Measurements from ENCODE around the gene GSC. TPM values are rescaled to one million over a fixed set of nuclear protein-coding genes. Genes with fewer than 3 reads are reported as not detected.
"Not testable (repeated sequence)": the region's sequence is repeated elsewhere in the genome, so short reads cannot be mapped to it uniquely, and the experiment has no call there.

The GSC gene
- 1 to 10 TPM in 3 of 10 donors, under 1 TPM in 7; 0.35 to 1.5 (median 0.77) TPM for polyA plus RNA-seq (ENCODE audit: insufficient read length in 10 of 10)
- long read RNA-seq, donor 1, partial matches to known transcripts: 0 of 2 reads
- long read RNA-seq, donor 1, other reads (novel, unspliced or antisense): 0 of 2 reads
- long read RNA-seq, donor 2, partial matches to known transcripts: 0 of 3 reads
- long read RNA-seq, donor 2, other reads (novel, unspliced or antisense): 0 of 3 reads
- long read RNA-seq, donor 3: 0 reads
- long read RNA-seq, donor 4: 0 reads
- long read RNA-seq, donor 5: 0 reads
- long read RNA-seq, donor 6, partial matches to known transcripts: 0 of 1 reads
- long read RNA-seq, donor 6, other reads (novel, unspliced or antisense): 0 of 1 reads
- long read RNA-seq, donor 7, partial matches to known transcripts: 0 of 1 reads
- long read RNA-seq, donor 7, other reads (novel, unspliced or antisense): 0 of 1 reads
- long read RNA-seq, donor 8: 0 reads
- long read RNA-seq, donor 9: 0 reads

DNA sequence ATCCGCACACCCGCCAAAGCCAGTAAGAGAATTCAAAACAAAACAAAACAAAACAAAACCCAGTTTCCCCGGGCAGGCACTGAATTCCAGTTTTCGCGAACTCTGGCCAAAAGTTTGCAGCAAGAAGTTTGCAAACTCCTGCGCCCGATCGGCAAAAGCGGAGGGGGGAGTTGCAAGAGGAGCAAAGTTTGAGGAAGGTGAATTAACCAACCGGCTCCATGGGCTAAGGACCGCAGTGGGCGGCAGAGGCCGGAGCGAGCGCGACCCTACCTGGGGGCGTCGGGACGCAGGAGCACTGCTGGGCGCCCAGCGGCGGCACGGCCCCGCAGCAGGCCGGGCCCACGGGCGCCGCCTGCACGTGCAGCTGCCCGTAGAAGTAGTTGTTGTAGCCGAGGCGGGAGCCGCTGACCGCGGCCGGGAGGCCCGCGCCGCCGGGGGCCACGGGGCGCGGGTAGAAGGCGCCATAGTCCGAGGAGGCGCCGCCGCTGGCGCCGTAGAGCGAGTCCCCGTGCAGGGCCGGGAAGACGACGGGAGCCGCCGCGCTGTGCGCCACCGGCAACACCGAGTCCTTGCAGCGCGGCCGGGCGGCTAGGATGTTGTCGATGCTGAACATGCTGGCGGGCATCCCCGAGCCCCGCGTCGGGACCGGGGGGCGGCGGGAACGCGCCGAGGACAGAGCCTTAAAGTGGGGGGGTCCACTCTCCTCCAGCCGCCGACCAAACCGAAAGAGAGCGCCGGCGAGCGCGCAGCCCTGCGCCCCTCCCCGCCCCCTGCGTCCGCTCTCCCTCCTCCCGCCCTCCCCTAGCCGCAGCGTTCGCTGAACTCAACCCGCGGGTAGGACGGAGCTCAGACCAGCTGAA lies at the start of gene GSC:
GSC (minus strand) TSS at position 723 of the 860 bp plus-strand sequence; CDS start at position 625, 98 bp downstream.
- peak; percentile 43 to 91 (median 76) for DNase-seq

DNA sequence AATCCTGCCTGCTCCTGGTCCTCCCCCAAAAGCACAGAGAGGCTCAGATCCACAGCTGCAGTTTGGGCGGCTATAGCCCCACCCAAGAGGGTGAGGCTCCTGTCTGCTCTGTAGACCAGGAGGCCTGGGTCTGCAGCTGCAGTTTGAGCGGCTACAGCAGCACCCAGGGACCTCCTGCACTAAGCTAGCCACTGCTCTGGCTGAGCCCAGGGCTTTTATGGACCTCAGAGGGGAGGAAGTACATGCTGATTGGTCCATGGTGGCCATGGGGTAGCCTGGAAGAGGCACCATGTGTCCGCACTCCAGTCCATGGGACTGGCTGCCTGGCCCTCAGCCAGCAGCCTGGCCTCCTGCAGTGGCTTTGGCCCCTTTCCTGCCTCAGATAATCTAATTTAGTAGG lies 49.6 kb upstream of the GSC start:
- DNase-seq: no peak

DNA sequence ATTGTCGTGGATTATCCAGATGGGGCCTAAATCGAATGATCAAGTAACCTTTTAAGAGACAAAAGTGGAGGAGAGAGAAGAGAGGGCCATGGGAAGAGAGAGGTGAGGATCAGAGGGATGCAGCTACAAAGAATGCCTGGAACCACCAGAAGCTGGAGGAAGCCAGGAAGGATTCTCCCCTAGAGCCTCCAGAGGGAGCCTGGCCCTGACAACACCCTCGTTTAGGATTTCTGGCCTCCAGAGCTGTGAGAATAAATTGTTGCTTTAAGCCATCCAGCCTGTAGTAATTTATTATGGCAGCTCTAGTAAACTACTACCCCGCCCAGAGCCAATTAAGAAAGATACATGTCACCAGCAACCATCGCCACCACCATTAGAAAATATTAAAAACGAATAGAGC lies 46.2 kb upstream of the GSC start:
- DNase-seq: peak in 1 of 3 donors; percentile 22

DNA sequence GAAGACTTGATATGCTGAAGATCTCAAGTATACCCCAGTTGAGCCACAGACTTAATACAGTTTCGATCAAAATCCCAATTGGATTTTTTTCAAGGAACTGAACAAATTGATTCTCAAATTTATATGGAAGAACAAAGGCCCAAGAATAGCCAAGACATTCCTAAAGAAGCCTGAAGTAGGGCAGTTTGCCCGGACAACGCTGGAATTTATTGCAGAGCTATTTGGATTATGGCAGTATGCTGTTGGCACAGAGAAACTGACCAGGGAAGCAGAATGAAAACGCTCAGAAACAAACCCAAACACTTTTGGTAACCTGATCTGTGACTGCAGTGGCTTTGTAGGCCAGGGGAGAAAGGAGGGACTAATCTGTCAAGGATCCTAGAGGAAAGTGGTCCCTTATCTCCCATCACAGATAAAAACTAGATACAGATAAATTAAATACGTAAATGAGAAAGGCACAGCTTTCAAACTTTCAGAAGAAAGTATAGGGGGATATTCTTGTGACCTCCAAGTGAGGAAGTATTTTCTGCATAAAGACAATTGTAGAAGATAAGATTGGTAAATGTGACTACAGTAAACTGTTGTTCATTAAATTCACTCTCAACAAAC lies 35.9 kb upstream of the GSC start:
- DNase-seq: peak; percentile 22 to 82 (median 73)

DNA sequence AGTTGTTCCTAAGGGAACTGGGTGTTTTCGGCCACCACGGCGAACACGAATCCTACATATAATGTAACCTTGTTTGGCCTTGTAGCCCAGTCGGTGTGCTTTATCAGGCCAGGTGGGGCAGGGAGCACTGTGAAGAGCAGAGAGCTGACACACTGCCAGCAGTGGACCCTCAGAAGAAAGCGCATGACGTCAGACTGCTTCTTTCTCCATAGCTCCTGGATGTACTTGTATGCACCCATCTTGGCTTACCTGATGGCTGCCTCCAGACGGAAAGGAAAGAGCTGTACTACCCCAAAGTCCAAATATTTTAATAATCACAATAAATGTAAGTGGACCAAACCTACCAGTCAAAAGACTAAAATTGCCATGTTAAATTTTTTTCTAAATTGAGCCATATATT lies 31.3 kb upstream of the GSC start:
- DNase-seq: no peak

DNA sequence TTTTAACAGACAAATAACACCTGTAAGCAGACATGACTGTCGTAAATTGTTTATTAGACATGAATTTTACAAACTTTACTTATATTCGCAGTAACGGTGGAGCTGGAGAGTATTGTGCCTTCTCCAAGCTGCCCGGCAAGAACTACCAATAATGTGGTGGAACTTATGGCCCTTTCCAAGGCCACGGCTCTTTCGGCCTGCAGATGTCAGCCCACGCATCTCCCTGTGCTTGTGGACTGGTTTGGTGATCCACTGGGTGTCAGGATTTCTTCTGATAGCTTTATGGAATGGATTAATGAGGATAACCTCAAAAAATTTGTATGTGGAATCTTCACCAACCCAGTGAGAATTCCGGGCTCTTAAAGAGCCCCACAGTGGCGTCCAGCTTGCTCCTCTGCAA lies 30.9 kb upstream of the GSC start:
- not testable (repeated sequence) for DNase-seq

DNA sequence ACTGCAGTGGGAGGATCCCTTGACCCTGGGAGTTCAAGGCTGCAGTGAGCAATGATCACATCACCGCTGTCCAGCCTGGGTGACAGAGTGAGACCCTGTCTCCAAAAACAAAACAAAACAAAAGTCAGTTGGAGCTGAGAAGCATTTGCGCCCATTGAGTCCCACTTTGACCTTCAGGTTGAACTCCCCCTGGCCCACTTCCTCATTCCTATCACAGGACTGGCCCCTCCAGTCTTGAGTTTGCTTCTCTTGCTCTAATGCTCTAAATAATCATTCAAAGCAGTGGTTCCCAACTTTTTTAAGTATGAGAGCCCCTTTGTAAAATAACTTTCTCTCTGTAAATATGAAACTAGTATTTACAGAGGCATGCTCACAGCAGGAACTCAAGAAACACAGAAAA lies 28.0 kb upstream of the GSC start:
- no peak for DNase-seq

DNA sequence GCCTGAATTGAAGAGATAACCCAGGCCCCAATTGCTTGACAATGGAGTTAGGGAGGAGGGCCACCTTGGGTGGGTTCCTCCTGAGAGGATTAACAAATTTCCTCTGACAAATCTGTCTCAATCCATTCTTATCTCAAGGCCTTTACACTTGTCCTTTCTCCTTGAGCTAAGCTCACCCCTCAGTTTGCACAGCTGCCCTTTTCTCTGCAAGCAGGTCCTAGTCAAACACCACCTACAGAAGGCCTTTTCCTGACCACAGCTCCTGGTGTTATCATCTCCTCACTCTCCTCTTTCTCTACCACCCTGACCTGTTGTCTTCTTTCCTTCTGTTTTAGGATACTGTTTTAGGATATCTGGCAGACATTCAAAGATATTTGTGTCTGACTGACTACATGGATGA lies 26.4 kb upstream of the GSC start:
- no peak for DNase-seq

DNA sequence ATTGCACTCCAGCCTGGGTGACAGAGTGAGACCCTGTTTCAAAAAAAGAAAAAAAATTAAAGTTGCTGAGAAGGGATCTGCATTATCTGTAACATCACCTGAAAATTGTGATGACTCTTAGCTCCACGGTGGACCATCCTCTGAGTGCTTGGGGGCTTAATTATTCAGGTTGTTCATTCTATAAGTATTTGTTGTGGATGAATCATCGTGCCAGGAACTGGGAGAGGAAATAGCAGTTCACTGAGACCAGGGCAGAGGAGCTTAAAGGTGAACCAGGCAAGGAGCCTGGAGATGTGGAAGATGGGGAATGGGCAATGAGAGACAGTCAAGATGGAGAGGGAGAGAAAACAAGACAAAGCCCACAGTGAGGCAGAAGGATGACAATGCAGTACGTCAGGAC lies 25.5 kb upstream of the GSC start:
- no peak for DNase-seq

DNA sequence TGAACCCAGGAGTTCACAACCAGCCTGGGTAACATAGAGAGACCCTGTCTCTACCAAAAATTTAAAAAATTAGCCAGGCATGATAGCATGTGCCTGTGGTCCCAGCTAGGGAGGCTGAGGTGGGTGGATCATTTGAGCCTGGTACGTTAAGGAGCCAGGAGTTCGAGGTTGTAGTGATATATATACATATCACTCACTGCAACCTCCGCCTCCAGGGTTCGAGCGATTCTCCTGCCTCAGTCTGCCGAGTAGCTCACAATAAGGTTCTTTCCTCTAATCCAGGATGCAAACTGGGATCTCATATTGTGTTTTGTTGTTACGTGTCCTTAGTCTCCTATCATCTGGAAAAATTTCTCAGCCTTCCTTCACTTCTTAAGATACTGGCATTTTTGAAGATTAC lies 24.0 kb upstream of the GSC start:
- DNase-seq: no peak

DNA sequence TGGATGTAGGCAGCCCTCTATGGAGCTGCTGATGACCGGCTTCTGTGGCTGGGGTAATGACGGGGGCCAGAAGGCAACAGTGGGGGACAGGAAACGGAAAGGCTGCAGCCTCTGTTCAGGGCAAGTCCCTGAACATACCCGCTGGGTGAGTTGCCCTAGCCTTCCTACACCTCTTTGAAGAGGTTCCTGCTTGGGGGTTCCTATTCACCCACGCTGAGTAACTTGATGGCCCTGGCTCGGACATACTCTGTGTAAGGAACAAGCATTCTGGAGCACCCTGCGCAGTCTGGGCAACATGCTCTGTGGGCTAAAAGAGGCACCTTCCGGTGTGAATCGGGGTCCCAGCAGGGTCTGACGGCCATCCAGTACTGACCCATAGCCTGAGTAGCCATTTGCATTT lies 17.7 kb upstream of the GSC start:
- no peak for DNase-seq

DNA sequence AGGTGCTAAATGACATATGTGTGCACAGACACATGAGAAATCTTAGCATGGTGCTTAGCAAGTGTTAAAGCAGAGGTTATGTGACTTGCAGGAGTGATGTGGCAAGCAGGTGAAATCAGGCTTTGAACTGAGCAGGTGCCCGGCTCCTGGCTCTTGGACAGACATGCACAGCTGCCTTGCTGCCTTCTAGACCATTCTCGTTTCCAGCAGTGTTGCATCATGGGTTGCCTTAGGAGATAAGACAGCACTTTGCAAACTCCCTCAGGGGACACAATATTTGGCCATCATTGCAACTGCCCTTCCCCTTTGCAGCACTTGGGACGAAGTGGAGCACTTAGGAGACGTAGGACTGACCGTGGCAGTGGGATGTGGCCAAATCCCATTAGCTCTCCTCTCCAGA lies 17.2 kb upstream of the GSC start:
- DNase-seq: no peak

DNA sequence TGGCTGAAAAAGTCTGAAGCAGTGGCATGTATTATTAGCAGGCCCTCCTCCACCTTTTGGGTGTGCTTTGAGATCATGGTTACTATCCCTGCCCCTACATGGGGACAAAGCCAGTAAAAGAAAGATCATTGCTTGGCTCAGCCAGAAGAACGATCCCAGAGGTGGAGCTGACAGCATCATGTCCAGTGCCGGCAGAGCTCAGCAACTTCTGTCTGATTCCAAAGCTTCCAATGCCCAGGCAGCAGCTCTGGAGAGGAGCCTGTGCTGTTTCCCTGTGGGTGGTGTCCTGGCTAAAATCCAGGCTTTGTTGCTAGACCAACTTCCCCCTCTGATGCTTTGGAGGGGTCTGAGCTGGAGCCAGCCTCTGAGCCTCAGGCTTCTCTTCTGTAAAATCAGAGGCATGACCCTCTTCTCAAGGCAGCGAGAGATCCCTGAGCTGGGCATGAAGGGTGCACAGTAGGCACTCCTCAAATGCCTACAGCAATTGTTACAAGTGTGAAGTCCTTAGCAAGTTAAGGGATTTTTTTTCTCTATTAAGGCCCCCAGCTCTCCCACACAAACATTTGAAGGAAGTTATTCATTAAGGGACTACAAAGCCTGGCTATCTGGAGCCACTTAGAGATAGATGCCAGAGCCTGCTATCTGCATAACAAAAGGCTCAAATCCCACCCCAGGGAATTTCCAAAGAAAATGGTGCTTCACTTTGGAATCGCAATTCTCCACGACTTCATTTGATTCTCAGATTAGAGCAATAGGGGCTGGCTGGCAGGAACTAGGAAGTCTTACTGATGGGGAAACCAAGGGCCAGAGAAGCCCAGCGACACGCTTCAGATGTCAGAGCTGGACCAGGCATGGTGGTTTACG lies 10.9 kb upstream of the GSC start:
- peak in 1 of 3 donors; percentile 19 for DNase-seq

DNA sequence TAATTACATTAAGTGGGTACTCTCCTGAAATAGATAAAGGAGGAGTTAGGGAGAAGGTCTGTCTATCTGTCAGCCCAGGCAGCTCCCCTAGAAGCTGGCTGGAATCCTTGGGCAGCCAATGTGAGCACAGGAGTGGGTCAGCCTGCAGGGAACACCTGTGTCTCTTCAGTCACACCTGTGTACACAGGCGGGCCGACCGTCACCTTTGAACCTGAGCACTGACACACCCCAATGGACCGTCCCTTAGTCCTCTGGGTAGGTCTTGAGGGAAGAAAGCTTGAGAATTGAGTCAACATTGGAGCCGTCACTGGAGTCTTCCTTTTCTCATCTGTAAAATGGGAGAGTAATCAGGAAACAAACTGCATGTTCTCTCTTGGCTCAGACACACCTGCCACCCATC lies 9.8 kb upstream of the GSC start:
- no peak for DNase-seq

DNA sequence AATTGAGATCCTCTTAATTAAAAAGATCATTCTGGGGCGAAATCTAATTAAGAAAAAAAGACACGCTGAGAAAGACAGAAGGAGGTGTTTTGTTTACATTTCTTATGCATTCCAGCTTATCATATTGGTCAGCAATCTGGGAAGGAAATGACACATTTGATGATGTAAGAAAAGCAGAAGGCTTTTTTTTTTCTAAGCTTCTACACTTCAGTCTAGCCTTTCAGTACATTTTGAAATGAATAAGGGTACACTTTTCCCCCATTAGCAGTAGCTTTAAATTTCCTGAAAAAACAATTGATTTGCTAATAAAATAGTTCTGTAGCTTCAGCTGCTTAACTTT lies 5.9 kb upstream of the GSC start:
- DNase-seq: no peak

DNA sequence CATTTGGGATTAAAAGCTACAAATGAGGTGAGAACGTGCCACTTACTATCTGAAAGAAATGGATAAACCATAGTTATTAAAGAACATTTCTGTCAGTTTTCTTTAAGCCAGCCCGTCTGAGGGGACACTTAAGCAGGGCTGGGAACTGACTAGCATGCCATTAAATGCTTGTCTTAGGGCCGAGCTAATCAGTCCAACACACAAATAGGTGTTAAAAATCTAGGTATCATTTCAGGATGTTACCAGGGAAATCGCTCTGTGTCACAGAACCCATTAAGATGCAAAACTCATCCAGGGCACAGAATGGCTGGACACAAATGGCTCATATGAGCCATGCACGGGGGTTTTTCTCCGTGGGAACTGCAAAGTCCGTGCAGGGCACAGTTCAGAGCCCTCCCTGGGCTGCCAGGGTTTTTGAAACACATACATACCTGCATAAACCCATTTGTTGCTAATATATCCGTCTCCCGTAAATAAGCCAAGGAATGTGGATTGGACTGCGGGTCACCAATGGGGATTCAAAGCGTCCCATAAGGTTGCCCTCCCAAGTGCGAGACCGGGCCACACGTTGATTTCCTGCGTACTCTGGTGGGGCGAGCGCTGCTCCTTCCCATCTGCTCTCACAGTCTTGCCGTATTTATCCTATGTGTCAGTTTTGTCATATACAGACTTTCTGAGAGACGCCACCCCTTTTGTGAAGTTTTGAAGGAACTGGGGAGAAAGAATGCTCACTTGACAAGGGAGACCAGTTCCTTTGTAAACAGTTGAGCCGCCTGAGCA lies 5.4 kb upstream of the GSC start:
- DNase-seq: peak in 1 of 3 donors; percentile 38

DNA sequence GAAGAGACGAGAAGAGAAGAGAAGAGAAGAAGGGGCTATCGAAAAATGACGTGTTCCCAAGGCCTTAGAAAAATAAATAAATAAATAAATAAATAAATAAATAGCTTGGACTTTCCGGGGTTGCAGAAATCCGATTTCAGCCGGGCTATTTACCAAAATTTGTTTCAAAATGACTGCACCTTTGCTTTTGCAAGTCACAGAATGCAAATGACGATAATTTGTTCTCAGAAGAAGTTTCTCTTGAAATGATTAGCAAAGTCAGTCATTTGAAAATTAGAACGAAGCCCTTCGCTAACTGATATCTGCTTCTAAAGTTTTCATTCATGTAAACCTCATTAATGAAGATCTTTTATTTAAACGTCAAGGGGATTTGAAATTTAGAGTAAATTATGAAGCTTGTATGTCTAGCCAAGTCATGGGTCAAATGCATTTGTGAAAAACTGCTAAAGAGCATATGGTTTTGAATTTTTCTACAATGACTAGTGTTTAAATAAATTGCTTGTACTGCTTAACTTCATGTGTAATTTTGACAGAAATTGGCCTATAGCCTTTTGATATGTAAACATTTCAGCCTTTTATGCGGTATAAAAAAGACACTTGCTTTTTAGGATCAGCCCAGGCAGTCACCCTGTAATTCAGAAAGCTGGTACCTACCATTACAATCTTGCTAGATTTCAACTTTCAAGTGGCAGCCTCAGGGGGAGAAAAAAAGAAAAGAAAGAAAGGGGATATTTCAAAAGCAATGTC lies 4.6 kb upstream of the GSC start:
- DNase-seq: peak in 1 of 3 donors; percentile 52

DNA sequence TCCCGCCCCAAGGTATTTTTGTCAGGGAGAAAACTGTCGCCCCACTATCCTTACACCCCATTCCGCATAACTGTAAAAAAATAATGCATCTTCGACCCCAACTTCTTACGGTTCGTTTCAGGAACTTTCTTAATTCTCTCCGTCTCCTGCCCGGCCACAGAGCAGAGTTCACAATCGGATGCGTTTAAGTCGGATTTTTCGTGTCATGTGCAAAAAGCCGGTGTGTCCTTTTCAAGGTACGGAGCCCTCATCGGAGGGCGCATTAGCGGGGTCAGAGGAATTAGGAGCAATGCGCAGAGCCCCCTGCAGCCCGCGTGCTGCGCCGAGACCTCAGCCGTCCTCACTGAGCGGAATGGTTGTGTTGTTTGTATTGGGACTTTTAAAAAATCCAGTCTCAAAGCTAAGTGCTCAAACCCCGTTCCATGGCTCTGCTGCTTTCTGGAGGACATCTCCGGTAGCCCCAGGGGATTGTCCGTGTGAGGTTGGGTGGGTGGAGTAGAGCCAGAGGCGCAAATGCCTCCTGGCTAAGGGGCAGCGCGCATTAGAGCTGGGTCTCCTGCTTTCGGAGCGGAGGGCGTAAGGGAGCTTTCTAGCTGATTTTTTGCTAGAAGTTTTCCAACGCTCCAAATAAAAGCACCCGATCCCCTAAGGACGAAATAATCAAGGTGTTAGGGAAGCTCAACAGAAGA lies 3.9 kb upstream of the GSC start:
- DNase-seq: peak in 1 of 3 donors; percentile 72

DNA sequence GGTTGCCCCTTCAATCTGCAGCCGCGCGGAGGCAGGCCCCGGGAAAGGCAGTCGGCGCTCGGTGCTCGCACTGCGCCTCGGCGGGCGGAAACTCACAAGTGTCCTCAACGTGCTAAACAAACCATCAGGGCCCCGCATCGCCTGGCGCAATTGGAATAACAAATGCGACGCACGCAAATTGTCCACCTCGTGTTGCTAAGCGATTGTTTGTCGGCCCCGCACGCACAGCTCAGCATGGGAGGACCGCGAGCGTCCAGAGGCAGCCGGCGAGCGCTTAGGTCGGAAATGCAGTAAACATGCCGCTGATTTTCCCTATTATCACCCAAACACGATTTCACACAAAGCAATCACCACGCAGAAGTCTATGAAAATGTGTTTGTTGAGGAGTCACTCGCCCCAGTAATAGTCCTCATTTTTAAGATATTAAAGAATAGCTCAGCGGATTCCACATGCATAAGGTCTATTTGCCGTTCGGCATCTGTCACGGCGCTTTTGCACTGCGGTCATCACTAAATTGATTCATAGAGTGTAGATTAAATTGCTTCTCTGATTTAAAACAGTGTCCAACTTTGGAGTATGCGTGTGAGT lies 3.2 kb upstream of the GSC start:
- DNase-seq: peak in 1 of 3 donors; percentile 67

All from muscle of back (tissue), 13 donors.